Suprapubic skin (tissue), 4 donors: ENCODE data around the gene CPA1. TPM values are rescaled to one million over a fixed set of nuclear protein-coding genes. Genes with fewer than 3 reads are reported as not detected.

ENCODE experiments used
- DNase-seq, 2 donors: peaks; one replicate each; pipeline ENCODE4 v3.0.0-alpha.2; 2019; ENCODE audit warnings: low spot score in 2 of 2
- H3K27ac ChIP-seq: fragments of 200-600 bp; sonication (generic); one replicate; pipeline ENCODE4 v1.5.1; 2019
- H3K27me3 ChIP-seq: fragments of 200-600 bp; sonication (generic); one replicate; pipeline ENCODE4 v1.5.1; 2019
- H3K36me3 ChIP-seq: fragments of 200-600 bp; sonication (generic); one replicate; pipeline ENCODE4 v1.5.1; 2019
- H3K4me1 ChIP-seq: fragments of 200-600 bp; sonication (generic); one replicate; pipeline ENCODE4 v1.5.1; 2019
- H3K4me3 ChIP-seq: fragments of 200-600 bp; sonication (generic); one replicate; pipeline ENCODE4 v1.5.1; 2019; ENCODE audit warnings: mild to moderate bottlenecking
- H3K9me3 ChIP-seq: fragments of 200-600 bp; sonication (generic); one replicate; pipeline ENCODE4 v1.5.1; 2019
- CTCF ChIP-seq, 2 donors: fragments of 200-600 bp in 1 of 2; fragments of 450-650 bp in 1 of 2; sonication (generic) in 1 of 2; IDR thresholded peaks; one replicate each; pipeline ENCODE4 v1.5.1; 2016 to 2019; ENCODE audit warnings: antibody characterized with exemption in 2 of 2, mild to moderate bottlenecking in 1 of 2, moderate library complexity in 1 of 2
- EP300 ChIP-seq: sonication (generic); formaldehyde crosslinking; IDR thresholded peaks from one replicate; pipeline ENCODE4 v1.6.1; 2017; ENCODE audit warnings: antibody characterized with exemption
- POLR2A ChIP-seq, 2 donors: fragments of 450-650 bp; IDR thresholded peaks; one replicate each; pipeline ENCODE4 v1.6.1; 2017; ENCODE audit warnings: antibody characterized with exemption in 2 of 2, mild to moderate bottlenecking in 2 of 2, moderate library complexity in 2 of 2
- POLR2AphosphoS5 ChIP-seq, 3 donors: sonication (generic); formaldehyde crosslinking; IDR thresholded peaks; one replicate each; pipeline ENCODE4 v1.6.1; 2017; ENCODE audit warnings: antibody characterized with exemption in 3 of 3
- WGBS: methylation state at CpG from one replicate; pipeline ENCODE4 v1.1.5; 2018; 5-methylcytosine and 5-hydroxymethylcytosine counted together
- total RNA-seq, 4 donors: library from RNA; depleted of rRNA; stranded (reverse); fragments of >200 nt; gene quantifications; one replicate each; pipeline ENCODE4 v1.1.0, GENCODE V29; 2016

Gene CPA1
- total RNA-seq, 4 donors from 2014 or later, result not detected

GRCh38 chr7:130423501-130424037, 43.3 kb downstream of the CPA1 start:
- H3K27ac ChIP-seq, result no peak overlapping the region
- no peaks in the 10 kb centered on the region for H3K4me1 ChIP-seq
- H3K27me3 ChIP-seq, result no peaks in the 10 kb centered on the region
- DNase-seq, result no peak
- no peak overlapping the region for H3K4me3 ChIP-seq
- H3K36me3 ChIP-seq, result no peaks in the 10 kb centered on the region
- no peak for TF ChIP-seq POLR2A (IDR thresholded peaks at IDR 0.05)
- TF ChIP-seq POLR2AphosphoS5 (IDR thresholded peaks at IDR 0.05), result no peak
- 95% methylated on average over 3 of the region's 3 CpGs for WGBS
- H3K9me3 ChIP-seq, result no peaks in the 10 kb centered on the region

GRCh38 chr7:130425796-130426195, 45.5 kb downstream of the CPA1 start:
- Histone ChIP-seq H3K36me3 (no peaks in the 10 kb centered on the region), H3K4me3 (no peak overlapping the region), H3K9me3 (no peaks in the 10 kb centered on the region), H3K27ac (no peak overlapping the region), H3K27me3 (no peaks in the 10 kb centered on the region), H3K4me1 (peaks cover 7% of the 10 kb centered on the region)
- no peak for TF ChIP-seq POLR2A (IDR thresholded peaks at IDR 0.05)
- no peak for TF ChIP-seq CTCF (IDR thresholded peaks at IDR 0.05)
- TF ChIP-seq POLR2AphosphoS5 (IDR thresholded peaks at IDR 0.05), result no peak
- TF ChIP-seq EP300, result no peak
- WGBS, result 76% methylated on average over 4 of the region's 4 CpGs
- no peak for DNase-seq

- WGBS, result 74% methylated on average over 4 of the region's 4 CpGs
Measured at GRCh38 chr7:130426564-130426963, 46.3 kb downstream of the CPA1 start.

GRCh38 chr7:130429019-130429418, 48.7 kb downstream of the CPA1 start:
- WGBS, result 88% methylated on average over 4 of the region's 4 CpGs
- no peaks in the 10 kb centered on the region for H3K9me3 ChIP-seq

More at GRCh38 chr7:130426564-130426963, 46.3 kb downstream of the CPA1 start:
- no peak overlapping the region for H3K4me3 ChIP-seq
- H3K36me3 ChIP-seq, result no peaks in the 10 kb centered on the region
- H3K27ac ChIP-seq, result no peak overlapping the region
- no peaks in the 10 kb centered on the region for H3K9me3 ChIP-seq
- TF ChIP-seq POLR2AphosphoS5 (IDR thresholded peaks at IDR 0.05) (no peak), POLR2A (IDR thresholded peaks at IDR 0.05) (no peak), EP300 (no peak), CTCF (IDR thresholded peaks at IDR 0.05) (no peak)
- H3K4me1 ChIP-seq, result peaks cover 14% of the 10 kb centered on the region
- H3K27me3 ChIP-seq, result no peaks in the 10 kb centered on the region
- no peak for DNase-seq

GRCh38 chr7:130430115-130430514, 49.8 kb downstream of the CPA1 start:
- DNase-seq, result no peak
- no peaks in the 10 kb centered on the region for H3K9me3 ChIP-seq
- no peak overlapping the region for H3K4me3 ChIP-seq
- 56% methylated on average over 1 of the region's 1 CpG for WGBS
- no peaks in the 10 kb centered on the region for H3K36me3 ChIP-seq
- no peaks in the 10 kb centered on the region for H3K27me3 ChIP-seq
- H3K27ac ChIP-seq, result no peak overlapping the region
- peaks cover 21% of the 10 kb centered on the region for H3K4me1 ChIP-seq
- no peak for TF ChIP-seq EP300
- TF ChIP-seq POLR2A (IDR thresholded peaks at IDR 0.05), result no peak
- no peak for TF ChIP-seq POLR2AphosphoS5 (IDR thresholded peaks at IDR 0.05)
- TF ChIP-seq CTCF (IDR thresholded peaks at IDR 0.05), result no peak

More at GRCh38 chr7:130429019-130429418, 48.7 kb downstream of the CPA1 start:
- Histone ChIP-seq H3K27me3 (no peaks in the 10 kb centered on the region), H3K36me3 (no peaks in the 10 kb centered on the region), H3K27ac (no peak overlapping the region), H3K4me1 (peaks cover 21% of the 10 kb centered on the region), H3K4me3 (no peak overlapping the region)
- no peak for DNase-seq
- no peak for TF ChIP-seq CTCF (IDR thresholded peaks at IDR 0.05)
- TF ChIP-seq POLR2A (IDR thresholded peaks at IDR 0.05), result no peak
- TF ChIP-seq EP300, result no peak
- no peak for TF ChIP-seq POLR2AphosphoS5 (IDR thresholded peaks at IDR 0.05)
